A549 (cell line): ENCODE measurements around the gene RPLP2.

Source experiments
- CEBPB ChIP-seq, 2 experiments: fragments of >200 bp in 1 of 2; sonication (Bioruptor Twin) in 1 of 2; formaldehyde crosslinking in 1 of 2; IDR thresholded peaks; 2 replicates each; pipeline ENCODE4 v1.6.1; 2012 to 2016
- EP300 ChIP-seq, 2 experiments: fragments of >200 bp; sonication (Bioruptor Twin); formaldehyde crosslinking; IDR thresholded peaks; 2 replicates in 1 of 2; 3 replicates in 1 of 2; pipeline ENCODE4 v1.6.1; 2016 to 2017
- JUN ChIP-seq, 2 experiments: fragments of >200 bp; sonication (Bioruptor Twin); formaldehyde crosslinking; IDR thresholded peaks; 2 replicates in 1 of 2; 3 replicates in 1 of 2; pipeline ENCODE4 v1.6.1; 2016 to 2017
- KDM1A ChIP-seq: fragments of 200-600 bp; sonication (generic); IDR thresholded peaks from 2 replicates; pipeline ENCODE4 v1.6.1; 2016; ENCODE audit warnings: low read depth, mild to moderate bottlenecking
- MAFK ChIP-seq: fragments of 450-650 bp; IDR thresholded peaks from 2 replicates; pipeline ENCODE4 v1.6.1; 2014; ENCODE audit not compliant: partially characterized antibody
- POLR2A ChIP-seq: IDR thresholded peaks from 2 replicates; pipeline ENCODE4 v1.6.1; 2012; ENCODE audit warnings: mild to moderate bottlenecking, low read length
- RFX5 ChIP-seq: fragments of 450-650 bp; IDR thresholded peaks from 2 replicates; pipeline ENCODE4 v1.7.1; 2014; ENCODE audit warnings: antibody characterized with exemption, mild to moderate bottlenecking, moderate library complexity
- TF ChIP-seq, protein P1 (sequence below): fragments of >200 bp; sonication (Bioruptor Twin); formaldehyde crosslinking; IDR thresholded peaks from 3 replicates; pipeline ENCODE4 v1.5.1; 2016
- TF ChIP-seq, protein P2 (sequence below): IDR thresholded peaks from 2 replicates; pipeline ENCODE4 v1.6.1; 2012

DNA sequence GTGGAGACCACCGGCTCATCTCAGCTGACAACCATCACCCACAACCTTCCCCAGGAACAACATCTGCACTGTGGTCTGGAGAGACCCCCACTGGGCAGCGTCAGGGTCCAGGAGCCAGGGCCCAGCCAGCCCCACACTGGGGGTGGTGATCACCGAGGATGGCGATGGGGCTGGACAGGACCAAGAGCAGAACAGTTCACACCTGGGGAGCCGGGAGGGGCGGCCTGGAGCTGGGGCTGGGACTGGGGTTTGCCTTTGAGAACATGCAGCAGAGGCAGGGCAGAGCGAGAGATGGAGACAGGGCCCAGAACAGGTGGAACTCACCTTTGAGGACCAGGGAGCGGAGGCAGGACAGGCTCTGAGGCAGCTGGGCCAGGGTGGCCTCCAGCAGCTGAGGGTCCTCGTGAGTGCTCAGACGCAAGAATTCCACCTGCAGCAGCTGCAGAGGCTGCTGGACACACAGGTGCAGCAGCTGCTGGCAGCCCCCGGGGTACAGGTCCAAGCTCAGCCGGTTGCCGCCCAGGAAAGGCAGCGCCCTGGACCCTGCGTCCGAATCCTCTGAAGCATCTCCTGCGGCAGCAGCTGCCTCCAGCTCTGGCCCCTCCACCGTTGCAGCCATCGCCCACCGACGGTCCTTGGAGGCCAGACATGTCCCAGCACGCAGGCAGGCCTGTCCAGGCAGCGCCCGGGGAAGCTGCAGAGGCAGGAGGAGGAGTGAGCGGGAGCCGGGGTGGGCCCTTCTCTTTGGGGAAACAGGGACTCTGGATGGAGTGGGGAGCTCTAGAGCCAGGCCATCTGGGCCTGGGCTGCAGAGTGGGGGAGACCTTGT is 5.8 kb upstream of the RPLP2 start:
- TF ChIP-seq, protein P1, sequence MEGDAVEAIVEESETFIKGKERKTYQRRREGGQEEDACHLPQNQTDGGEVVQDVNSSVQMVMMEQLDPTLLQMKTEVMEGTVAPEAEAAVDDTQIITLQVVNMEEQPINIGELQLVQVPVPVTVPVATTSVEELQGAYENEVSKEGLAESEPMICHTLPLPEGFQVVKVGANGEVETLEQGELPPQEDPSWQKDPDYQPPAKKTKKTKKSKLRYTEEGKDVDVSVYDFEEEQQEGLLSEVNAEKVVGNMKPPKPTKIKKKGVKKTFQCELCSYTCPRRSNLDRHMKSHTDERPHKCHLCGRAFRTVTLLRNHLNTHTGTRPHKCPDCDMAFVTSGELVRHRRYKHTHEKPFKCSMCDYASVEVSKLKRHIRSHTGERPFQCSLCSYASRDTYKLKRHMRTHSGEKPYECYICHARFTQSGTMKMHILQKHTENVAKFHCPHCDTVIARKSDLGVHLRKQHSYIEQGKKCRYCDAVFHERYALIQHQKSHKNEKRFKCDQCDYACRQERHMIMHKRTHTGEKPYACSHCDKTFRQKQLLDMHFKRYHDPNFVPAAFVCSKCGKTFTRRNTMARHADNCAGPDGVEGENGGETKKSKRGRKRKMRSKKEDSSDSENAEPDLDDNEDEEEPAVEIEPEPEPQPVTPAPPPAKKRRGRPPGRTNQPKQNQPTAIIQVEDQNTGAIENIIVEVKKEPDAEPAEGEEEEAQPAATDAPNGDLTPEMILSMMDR: no peak
- TF ChIP-seq POLR2A (no peak), JUN (IDR thresholded peaks at IDR 0.05) (no peak), KDM1A (no peak), CEBPB (IDR thresholded peaks at IDR 0.05) (no peak), MAFK (no peak), RFX5 (no peak), EP300 (IDR thresholded peaks at IDR 0.05) (no peak)
- TF ChIP-seq, protein P2, sequence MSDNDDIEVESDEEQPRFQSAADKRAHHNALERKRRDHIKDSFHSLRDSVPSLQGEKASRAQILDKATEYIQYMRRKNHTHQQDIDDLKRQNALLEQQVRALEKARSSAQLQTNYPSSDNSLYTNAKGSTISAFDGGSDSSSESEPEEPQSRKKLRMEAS: no peak
